ENCODE measurements around the gene HNRNPUL1. TPM values are rescaled to one million over a fixed set of nuclear protein-coding genes. Genes with fewer than 3 reads are reported as not detected.

Gene HNRNPUL1
- total RNA-seq, 1 donor from 2014 or later, result 132 TPM

DNA sequence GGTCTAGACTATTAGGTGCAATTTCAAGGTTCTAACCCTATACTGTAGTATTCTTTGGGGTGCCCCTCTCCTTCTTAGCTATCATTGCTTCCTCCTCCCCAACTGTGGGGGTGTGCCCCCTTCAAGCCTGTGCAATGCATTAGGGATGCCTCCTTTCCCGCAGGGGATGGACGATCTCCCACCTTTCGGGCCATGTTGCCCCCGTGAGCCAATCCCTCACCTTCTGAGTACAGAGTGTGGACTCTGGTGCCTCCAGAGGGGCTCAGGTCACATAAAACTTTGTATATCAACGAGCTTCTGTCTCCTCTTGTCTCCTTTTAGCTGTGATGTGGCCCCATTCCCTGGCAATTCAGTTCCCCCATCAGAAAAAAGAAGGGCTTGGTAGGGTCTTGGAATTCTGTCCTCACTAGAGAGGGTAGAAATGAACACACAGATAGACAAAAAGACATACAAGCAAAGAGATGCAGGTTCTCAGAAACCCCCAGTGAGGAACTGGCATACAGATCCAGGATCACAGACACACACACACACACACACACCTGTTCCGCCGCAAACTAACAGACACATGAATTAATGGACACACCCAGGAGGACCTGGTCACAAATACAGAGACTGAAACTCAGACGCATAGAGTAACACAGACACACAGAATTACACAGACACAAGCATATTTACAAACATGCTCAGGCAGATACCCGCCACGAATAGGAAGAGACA is 2.5 kb upstream of the HNRNPUL1 start:
- Histone ChIP-seq H3K36me3 (ENCODE audit: control insufficient read depth, insufficient read depth, low read length) (peaks cover 4% of the 10 kb centered on the region), H3K4me3 (ENCODE audit: low read depth, low read length) (peak overlapping the region; percentile 67), H3K27me3 (ENCODE audit: control insufficient read depth, insufficient read depth, low read length) (no peaks in the 10 kb centered on the region)
- TF ChIP-seq, protein P1, sequence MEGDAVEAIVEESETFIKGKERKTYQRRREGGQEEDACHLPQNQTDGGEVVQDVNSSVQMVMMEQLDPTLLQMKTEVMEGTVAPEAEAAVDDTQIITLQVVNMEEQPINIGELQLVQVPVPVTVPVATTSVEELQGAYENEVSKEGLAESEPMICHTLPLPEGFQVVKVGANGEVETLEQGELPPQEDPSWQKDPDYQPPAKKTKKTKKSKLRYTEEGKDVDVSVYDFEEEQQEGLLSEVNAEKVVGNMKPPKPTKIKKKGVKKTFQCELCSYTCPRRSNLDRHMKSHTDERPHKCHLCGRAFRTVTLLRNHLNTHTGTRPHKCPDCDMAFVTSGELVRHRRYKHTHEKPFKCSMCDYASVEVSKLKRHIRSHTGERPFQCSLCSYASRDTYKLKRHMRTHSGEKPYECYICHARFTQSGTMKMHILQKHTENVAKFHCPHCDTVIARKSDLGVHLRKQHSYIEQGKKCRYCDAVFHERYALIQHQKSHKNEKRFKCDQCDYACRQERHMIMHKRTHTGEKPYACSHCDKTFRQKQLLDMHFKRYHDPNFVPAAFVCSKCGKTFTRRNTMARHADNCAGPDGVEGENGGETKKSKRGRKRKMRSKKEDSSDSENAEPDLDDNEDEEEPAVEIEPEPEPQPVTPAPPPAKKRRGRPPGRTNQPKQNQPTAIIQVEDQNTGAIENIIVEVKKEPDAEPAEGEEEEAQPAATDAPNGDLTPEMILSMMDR (IDR thresholded peaks at IDR 0.05; ENCODE audit: insufficient read depth, low read length, poor library complexity, severe bottlenecking), result no peak
- no peak for DNase-seq (ENCODE audit: low read depth)

DNA sequence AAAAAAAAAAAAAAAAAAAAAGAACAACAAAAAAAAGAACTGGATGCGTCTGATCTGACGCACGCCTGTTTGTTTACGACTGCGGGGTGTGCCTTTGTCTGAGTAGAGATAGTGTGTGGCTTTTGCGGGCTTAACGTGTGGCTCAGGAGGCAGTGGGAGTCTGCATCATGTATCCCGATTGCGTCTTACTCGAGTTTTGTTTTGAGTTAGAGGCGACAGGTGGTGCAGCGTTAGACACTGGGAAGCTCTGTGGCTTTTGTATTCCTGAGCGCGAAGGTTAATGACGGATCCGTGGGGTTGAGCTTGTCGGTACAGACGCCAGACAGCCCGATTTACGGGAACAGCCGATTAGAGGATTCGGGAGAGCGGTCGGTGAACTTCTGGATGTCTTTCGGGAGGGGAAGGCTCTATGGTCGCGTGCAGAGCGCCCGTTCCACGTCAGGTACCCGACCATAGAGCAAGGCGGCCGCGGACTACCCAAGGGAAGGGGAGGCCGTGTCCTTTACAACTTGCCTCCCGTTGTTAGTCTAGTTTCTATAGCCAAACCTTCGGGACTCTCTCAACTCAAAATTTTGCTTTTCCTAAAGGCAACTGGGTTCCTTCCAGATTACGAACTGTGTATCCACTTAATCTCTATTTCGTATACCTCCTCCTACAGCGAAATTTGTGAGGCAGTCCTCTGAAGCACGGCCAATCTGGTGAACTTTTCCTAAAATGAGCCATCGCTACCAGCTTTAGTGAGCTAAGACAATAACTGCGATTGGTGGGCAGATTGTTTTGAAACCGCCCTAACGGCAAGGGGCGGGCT is 926 bp upstream of the HNRNPUL1 start:
- no peak for DNase-seq (ENCODE audit: low read depth)
- peak overlapping the region; percentile 67 for H3K4me3 ChIP-seq (ENCODE audit: low read depth, low read length)
- H3K27me3 ChIP-seq (ENCODE audit: control insufficient read depth, insufficient read depth, low read length), result no peaks in the 10 kb centered on the region
- TF ChIP-seq, protein P1 (IDR thresholded peaks at IDR 0.05; ENCODE audit: insufficient read depth, low read length, poor library complexity, severe bottlenecking), result no peak
- peaks cover 4% of the 10 kb centered on the region for H3K36me3 ChIP-seq (ENCODE audit: control insufficient read depth, insufficient read depth, low read length)

DNA sequence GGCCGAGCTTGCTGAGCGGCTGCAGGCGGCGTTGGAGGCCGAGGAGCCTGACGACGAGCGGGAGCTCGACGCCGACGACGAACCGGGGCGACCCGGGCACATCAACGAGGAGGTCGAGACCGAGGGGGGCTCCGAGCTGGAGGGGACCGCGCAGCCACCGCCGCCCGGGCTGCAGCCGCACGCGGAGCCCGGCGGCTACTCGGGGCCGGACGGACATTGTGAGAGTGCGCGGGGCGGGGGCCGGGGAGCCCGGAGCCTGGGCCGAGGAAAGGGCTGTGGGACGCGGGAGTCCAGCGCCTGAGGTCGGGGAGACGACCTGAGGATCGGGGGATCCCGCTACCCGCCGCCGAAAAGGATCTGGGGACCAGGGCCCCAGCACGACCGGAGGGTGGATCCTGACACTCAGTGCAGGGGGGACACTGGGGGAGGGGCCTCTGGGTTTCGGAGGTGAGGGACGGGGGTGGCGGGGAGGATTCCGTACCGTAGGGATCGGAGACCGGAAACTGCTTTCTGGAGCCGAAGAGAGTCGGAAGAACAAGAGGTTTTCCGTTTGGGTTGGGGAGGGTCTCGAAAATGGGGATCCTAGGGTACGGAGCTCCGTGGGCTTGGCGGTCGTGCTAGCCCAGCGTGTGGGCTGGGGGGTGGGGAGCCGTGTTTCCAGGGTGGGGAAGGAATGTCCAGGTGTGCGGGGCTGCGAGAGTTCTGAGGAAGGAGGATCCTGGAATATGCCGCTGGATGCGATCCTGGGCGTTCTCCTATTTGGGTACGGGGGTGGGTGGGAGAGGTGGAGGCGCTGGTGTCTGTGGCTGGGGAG is 616 bp downstream of the HNRNPUL1 start:
- H3K36me3 ChIP-seq (ENCODE audit: control insufficient read depth, insufficient read depth, low read length), result no peaks in the 10 kb centered on the region
- TF ChIP-seq, protein P1 (IDR thresholded peaks at IDR 0.05; ENCODE audit: insufficient read depth, low read length, poor library complexity, severe bottlenecking), result no peak
- peak overlapping the region; percentile 83 for H3K4me3 ChIP-seq (ENCODE audit: low read depth, low read length)
- no peak for DNase-seq (ENCODE audit: low read depth)
- no peaks in the 10 kb centered on the region for H3K27me3 ChIP-seq (ENCODE audit: control insufficient read depth, insufficient read depth, low read length)

DNA sequence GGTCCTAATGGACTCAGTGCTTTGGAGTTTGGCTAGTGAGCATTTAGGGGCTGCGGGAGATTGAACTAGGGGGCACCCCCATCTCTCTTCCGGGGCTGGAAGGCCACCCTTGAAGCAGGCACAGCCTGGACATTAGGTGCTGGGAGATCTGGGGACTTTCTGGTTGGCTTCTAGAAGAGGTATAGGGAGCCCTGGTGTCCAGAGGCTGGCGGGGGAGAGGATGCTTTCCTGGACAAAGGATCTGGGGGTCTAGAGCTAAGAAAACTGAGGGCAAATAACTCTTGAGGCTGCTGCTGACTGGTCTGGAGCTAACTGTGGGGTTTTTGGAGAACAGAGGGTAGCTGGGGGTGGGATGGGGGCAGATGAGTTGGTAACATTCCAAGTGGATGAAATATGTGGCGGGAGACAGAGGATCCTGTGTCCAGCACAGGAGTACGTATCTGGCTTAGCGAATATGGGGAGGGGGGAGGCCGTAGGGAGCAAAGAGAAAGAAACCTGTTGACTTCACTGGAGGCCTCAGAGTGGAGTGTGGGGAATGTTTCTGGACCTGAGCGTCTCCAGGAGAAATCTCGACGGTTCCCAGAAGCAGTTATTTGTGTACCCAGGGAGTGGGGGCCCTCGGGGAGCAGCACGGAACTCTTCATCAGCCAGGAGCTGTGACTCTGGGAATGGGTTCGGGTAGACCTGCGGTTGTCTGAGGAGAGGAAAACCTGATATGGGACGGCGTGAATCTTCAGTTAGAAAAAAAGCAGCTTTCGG is 1.4 kb downstream of the HNRNPUL1 start:
- no peaks in the 10 kb centered on the region for H3K27me3 ChIP-seq (ENCODE audit: control insufficient read depth, insufficient read depth, low read length)
- H3K4me3 ChIP-seq (ENCODE audit: low read depth, low read length), result peak overlapping the region; percentile 83
- DNase-seq (ENCODE audit: low read depth), result no peak
- H3K36me3 ChIP-seq (ENCODE audit: control insufficient read depth, insufficient read depth, low read length), result no peaks in the 10 kb centered on the region
- TF ChIP-seq, protein P1 (IDR thresholded peaks at IDR 0.05; ENCODE audit: insufficient read depth, low read length, poor library complexity, severe bottlenecking), result no peak

DNA sequence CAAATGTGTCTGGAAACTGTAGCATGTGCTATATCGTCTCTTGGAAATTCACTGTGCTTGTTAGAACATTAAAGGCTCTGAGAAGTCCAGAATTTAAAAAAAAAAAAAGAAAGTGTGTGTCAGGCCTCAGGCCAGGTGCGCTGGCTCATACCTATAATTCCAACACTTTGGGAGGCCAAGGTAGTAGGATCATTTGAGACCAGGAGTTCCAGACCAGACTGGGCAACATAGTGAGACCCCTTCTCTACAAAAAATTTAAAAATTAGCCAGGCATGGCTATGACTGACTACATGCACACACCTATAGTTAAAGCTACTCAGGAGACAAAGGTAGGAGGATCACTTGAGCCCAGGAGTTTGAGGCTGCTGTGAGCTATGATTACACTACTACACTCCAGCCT is 4.9 kb downstream of the HNRNPUL1 start:
- H3K27me3 ChIP-seq (ENCODE audit: control insufficient read depth, insufficient read depth, low read length), result no peaks in the 10 kb centered on the region
- no peak for DNase-seq (ENCODE audit: low read depth)
- peaks cover 6% of the 10 kb centered on the region for H3K36me3 ChIP-seq (ENCODE audit: control insufficient read depth, insufficient read depth, low read length)
- TF ChIP-seq, protein P1 (IDR thresholded peaks at IDR 0.05; ENCODE audit: insufficient read depth, low read length, poor library complexity, severe bottlenecking), result no peak
- no peak overlapping the region for H3K4me3 ChIP-seq (ENCODE audit: low read depth, low read length)

Data from kidney epithelial cell (primary cell).